ENCODE data around the gene VPS37D.
"Not testable (repeated sequence)": the region's sequence is repeated elsewhere in the genome, so short reads cannot be mapped to it uniquely, and the experiment has no call there.

VPS37D gene, protein sequence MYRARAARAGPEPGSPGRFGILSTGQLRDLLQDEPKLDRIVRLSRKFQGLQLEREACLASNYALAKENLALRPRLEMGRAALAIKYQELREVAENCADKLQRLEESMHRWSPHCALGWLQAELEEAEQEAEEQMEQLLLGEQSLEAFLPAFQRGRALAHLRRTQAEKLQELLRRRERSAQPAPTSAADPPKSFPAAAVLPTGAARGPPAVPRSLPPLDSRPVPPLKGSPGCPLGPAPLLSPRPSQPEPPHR
- total RNA-seq = 0.51 to 0.65 reads per million in 2 donors

DNA sequence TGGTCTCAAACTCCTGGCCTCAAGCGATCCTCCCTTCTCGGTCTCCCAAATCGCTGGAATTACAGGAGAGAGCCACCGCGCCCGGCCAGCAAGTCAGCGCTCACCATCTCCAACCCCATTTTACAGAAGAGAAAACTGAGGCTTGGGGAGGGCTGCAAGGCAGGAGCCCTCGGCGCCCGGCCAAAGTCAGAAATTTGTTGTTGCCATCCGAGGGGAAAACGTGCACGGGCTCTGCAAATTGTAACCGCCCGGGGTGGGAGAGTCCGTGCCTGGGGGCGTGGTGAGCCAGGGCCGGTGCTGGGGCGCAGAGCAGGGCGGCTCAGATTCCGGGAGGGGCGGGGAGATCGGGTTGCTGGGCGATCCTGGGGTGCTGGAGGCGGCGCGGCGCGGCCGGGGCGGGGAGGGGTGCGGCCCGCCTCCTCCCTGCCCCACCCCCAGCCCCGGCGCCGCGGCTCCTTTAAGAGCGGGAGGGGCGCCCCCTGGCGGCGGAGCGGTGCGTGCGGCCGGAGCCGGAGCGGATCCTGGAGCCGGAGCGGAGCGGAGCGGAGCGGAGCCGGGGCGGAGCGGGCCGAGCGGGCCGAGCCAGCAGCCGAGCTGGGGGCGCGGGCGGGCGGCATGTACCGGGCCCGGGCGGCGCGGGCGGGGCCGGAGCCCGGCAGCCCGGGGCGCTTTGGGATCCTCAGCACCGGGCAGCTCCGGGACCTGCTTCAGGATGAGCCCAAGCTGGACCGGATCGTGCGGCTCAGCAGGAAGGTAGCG lies at the start of gene VPS37D:
VPS37D (plus strand) TSS at position 488 of the 759 bp plus-strand sequence; CDS start at position 616, 128 bp downstream.
- DNase-seq = peak; percentile 93

DNA sequence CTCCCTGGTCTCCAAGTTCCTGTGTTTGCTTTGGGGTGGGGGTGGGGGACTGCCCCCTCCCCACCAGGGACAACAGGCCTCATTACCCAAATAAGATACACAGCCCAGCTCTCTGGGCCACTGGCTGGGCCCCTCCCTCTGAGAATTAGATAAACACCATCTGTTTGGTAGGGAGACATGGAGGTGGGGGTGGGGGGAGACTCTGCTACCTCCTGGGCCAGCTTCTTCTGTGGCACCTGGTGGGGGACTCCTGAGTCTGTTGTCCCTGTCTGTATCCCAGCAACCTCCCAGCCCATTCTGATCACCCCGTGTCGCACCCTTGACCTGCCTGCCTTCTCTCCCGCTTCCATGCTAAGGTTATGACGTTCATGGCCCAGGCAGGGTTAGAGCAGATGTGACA lies 49.1 kb upstream of the VPS37D start:
- DNase-seq = no peak

DNA sequence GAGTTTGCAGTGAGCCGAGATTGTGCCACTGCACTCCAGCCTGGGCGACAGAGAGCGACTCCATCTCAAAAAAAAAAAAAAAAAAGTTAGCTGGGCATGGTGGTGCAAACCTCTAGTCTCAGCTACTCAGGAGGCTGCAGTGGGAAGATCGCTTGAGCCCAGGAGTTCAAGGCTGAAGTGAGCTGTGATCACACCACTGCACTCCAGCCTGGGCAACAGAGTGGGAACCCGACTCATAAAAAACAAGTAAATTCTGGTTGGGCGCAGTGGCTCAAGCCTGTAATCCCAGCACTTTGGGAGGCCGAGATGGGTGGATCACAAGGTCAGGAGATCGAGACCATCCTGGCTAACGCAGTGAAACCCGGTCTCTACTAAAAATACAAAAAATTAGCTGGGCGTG lies 48.2 kb upstream of the VPS37D start:
- DNase-seq = not testable (repeated sequence)

DNA sequence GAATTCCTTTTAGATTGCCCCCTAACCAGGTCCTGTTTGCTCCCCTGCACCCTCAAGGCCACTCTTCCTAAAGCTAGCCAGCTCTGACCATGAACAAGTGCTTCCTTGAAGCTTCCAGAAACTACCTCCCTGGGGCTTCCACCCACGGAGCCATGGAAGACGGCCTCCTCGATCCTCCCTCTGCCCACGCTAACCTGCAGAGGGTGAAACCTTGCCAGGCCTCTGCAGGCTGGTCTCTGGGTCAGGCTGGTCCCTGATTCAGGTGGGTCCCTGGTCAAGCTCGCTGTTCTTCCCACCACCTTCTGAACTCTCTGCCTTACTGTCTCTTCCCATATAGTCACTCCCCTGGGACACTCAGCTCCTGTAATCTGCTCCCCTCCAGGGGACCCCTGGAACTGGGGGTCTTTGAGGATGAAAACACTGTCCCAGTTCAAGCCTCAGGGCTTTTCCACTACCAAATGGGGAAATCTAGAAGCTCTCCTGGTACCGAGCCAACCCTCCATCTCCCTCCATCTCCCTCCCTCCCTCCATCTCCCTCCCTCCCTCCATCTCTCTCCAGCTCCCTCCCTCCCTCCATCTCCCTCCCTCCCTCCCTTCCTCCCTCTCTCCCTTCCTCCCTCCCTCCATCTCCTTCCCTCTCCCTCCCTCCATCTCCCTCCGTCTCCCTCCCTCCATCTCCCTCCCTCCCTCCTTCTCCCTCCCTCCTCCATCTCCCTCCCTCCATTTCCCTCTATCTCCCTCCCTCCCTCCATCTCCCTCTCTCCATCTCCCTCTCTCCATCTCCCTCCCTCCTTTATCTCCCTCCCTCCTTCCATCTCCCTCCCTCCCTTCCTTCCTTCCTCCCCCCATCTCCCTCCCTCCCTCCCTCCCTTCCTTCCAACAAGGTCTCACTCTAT lies 46.2 kb upstream of the VPS37D start:
- no peak for DNase-seq

DNA sequence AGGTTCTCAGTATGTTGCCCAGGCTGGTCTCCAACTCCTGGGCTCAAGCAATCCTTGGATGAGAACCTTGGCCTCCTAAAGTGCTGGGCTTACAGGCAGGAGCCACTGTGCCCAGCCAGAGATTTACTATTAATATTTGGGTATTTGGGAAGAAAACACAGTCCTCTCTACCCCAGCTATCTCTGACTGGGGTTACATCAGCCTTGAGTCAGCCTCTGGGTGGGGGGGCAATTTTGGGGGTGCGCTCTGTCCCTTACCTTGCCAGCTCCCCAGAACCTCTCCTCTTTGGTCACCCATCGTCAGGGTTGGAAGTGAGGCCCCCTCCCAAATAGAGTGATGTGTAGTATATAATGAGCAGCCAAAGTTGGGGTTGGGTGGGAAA lies 45.1 kb upstream of the VPS37D start:
- no peak for DNase-seq

DNA sequence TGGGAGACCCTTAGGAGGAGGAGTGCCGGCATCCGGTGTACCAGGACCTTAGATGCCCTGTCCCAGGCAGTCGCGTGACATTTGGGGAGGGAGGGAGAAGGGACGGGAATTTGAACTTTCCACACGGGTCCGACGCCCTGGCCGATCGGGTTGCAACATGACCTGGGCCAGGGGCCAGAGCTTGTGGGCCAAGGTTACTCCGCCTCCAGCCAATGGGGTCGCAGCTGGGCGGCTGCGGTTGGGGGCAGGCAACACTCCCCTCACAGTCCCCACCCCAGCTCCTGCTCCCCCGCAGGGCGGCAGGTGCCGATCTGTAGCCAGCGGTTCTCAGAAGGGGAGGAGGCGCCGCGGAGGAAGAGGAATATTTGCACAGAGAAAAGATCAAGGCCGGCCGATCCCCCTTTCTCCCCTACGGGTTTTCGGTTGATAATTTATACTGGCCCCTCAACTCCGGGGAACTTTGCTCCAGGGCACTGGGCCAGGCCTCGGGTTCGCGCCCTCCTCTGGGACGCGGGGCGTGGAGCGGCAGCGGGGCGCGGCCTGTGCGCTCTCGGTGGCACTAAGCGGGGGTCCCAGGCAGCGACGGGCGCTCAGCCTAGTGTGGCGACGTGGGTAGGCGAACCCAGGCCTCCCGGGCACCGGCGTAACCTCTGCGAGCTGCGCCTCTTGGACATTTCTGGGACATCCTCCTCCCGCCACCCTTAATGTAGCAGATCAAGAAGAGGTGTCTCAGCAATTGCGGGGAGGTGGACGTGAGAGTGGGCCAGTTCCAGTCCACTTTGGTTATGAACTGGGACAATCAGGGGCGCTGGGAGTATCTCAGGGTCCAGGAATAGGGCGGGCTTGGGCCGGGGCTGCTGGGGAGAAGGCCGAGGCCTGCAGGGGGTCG lies 44.5 kb upstream of the VPS37D start:
- DNase-seq = no peak

DNA sequence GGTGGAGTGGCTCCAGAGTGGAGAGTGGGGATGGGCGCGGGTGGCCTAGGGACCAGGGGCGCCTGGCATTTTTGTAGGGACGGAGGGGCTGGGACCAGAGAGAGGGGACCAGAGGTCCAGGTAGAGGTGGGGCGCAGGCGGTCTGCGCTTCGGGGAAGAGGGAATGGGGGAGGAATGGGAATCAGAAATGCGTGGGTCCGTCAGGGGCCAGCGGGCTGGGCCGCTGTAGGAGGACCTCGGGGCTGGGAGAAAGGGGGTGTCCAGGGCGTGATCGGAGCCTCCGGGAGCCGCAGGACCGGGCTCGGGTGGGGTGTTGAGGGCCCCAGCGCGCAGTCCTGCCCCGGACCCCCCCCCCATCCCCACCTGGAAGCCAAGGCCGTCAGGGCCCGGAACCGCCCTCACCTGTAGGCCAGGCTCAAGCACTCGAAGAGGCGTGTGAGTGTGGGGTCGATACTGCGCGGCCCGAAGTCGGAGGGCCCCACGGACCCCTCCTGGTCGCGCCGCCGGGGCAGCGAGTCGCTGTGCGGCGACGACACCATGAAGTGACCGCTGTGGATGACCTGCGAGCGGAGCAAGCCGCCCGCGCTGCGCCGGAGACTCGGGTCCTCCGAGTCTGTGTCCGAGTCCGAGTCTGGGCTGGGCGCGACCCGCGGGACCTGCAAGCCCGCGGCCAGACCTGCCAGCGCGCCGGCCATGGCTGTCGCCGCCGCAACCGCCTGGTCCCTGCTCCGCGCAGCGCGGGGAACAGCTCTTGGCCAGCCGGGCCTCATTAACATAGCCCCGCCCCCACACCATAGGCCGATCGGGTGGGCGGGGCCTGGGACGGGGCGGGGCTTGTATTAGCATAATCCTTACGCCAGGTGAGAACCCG lies 43.6 kb upstream of the VPS37D start, which contains the start of gene MLXIPL:
MLXIPL (minus strand) TSS at position 725 of the 871 bp plus-strand sequence; CDS start at position 695, 30 bp downstream.
- DNase-seq = peak; percentile 27

DNA sequence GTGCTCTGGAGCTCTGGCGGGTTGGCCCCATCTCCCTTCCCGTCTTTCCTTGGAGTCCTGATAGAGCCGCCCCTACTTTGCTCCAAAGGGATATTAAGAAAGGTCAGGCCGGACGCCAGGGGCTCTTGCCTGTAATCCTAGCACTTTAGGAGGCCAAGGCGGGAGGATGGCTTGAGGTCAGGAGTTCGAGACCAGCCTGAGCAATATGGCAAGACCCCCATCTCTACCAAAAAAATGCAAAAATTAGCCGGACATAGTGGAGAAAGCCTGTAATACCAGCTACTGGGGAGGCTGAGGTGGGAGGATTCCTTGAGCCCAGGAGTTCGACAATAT lies 43.0 kb upstream of the VPS37D start:
- DNase-seq = no peak

DNA sequence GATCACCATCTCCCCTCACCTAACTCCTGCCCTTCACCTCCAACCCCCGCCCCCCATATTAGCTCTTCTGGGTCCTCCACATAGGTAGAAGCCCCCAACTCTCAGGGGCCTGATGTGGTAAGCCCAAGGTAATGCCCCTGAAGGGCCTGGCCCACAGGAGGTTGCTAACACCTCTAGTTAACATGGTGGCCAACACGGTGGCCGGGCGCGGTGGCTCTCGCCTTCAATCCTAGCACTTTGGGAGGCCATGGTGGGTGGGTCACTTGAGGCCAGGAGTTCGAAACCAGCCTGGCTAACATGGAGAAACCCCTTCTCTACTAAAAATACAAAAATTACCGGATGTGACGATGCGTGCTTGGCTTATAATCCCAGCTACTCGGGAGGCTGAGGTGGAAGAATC lies 42.4 kb upstream of the VPS37D start:
- DNase-seq = no peak

DNA sequence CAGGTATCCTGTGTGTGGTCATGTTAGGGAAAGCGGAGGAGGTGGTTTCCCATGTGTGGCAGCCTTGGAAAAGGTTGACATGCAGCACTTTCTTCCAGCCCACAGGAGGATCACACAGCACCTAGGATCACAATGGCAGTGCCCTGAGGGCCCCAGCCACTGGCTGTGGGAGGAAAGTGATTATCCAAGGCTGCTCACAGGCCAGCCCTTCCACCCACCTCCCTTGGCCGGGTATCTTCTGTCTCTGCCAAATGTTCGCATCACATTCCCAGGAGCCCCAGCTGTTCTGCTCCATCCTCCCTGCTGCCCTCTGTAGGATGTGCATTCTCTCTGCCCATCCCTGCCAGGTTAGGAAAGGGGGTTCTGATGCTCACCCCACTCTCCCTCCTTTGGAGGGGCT lies 40.8 kb upstream of the VPS37D start:
- no peak for DNase-seq

DNA sequence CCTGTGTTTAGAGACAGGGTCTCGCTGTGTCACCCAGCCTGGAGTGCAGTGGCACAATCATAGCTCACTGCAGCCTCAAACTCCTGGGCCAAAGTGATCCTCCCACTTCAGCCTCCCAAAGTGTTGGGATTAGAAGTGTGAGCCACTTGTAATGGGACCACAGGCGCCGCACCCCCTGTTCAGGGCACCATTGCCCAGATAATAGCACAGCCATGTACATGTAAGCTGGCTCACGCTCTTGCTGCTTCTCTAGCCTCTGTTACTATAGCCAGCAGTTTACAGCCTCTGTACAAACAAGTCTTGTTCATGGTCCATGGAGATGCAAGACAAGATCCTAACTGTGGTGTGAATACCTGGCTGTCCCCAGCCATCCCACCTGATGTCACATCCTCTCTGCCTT lies 39.1 kb upstream of the VPS37D start:
- DNase-seq = no peak

DNA sequence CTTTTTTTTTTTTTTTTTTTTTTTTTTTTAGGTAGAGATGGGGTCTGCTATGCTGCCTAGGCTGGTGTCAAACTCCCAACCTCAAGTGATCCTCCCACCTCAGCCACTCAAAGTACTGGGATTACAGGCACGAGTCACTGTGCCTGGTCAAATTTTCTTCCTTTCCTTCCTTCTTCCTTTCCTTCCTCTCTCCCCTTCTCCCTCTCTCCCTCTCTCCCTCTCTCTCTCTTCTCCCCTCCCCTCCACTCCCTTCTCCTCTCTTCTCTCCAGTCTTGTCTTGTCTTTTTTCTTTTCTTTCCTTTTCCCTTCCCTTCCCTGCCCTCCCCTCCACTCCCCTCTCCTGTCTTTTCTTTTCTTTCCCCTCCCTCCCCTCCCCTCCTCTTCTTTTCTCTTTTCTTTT lies 36.1 kb upstream of the VPS37D start:
- no peak for DNase-seq

DNA sequence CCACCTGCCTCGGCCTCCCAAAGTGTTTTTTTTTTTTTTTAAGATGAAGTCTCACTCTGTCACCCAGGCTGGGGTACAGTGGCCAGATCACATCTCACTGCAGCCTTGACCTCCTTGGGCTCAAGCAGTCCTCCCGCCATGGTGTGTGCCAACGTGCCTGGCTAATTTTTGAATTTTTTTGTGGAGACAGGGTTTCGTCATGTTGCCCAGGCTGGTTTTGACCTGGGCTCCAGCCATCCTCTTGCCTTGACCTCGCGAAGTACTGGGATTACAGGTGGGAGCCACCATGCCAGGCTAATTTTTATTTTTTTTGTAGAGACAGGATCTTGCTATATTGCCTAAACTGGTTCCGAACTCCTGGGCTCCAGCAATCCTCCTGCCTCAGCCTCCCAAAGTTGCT lies 34.3 kb upstream of the VPS37D start:
- no peak for DNase-seq

DNA sequence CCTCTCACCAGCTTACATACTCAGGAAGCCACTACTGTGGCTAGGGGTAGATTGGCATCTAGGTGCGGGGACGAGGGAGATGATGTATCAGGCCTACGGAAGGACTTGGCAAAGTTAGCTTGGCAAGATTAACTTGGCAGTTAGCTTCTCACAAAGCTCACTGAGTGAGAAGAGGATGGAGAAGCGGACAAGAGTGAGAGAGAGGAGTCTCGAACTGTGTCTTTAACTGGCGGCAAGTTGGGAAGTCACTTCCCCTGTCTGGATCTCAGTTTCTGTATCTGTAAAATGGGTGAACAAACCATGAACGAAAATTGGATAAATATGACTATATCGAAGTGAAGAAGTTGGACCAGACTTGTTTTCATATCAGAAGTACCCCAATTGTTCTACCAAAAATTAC lies 33.8 kb upstream of the VPS37D start:
- DNase-seq = no peak

DNA sequence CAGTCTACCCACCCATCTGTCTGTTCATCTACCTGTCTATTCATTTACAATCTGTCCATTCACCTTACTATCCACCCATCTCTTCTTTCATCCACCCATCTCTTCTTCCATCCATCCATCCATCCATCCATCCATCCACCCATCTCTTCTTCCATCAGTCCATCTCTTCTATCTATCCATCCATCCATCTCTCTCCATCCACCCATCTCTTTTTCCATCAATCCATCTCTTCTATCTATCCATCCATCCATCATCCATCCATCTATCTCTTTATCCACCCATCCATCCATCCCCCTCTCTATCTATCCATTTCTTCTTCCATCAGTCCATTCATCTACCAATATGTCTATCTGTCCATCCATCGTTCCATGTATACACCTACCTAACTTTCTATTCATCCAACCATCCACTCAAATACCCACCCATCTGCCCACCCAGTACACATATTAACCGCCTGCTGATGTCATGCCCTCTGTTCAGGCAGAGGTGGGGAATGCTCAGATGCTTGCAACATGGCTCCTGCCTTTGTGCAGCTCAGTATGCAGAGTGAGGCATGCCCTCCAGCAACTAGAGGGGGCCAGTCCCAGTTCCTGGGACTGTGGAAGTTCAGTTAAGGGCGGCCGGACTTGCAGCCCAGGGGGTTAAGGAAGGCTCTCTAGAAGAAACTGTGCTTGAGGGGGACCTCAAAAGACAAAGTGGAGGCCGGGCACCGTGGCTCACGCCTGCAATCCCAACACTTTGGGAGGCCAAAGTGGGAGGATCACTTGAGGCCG lies 32.0 kb upstream of the VPS37D start:
- DNase-seq = no peak

DNA sequence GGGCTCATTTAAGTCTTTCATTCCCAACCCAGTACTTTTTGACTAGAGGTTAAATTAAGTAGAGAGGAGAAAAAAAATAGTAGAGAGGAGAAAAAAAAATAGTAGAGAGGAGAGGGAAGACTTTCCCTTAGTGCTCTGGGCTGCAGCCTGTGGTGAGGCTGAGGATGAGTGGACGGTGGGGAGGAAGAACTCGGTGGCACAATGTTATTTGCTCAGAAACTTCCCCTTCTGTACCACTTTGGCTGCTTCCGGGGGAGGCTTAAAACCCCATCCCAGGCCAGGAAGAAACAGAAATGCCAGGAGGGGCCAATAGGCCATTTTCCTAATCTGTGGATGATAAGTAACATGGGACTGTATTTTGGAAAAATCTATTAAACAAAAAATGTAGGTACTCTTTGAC lies 28.7 kb upstream of the VPS37D start:
- DNase-seq = no peak

DNA sequence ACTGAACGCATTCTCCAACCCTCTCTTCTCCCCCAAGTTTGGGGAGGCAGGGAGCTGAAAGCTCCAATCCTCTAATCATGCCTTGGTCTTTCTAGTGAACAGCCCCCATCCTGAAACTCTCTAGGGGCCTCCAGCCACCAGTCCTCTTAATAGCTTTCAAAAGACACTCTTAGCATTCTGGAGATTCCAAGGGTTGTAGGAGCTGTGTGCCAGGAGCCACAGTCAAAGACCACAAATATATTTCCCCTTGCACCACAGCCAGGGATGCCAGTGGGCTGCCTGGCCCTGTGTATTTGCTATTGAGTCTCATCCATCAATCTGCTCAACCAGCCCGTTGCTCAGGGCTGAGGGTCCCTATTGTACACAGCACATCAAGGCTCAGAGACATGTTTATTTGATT lies 24.8 kb upstream of the VPS37D start:
- DNase-seq = no peak

DNA sequence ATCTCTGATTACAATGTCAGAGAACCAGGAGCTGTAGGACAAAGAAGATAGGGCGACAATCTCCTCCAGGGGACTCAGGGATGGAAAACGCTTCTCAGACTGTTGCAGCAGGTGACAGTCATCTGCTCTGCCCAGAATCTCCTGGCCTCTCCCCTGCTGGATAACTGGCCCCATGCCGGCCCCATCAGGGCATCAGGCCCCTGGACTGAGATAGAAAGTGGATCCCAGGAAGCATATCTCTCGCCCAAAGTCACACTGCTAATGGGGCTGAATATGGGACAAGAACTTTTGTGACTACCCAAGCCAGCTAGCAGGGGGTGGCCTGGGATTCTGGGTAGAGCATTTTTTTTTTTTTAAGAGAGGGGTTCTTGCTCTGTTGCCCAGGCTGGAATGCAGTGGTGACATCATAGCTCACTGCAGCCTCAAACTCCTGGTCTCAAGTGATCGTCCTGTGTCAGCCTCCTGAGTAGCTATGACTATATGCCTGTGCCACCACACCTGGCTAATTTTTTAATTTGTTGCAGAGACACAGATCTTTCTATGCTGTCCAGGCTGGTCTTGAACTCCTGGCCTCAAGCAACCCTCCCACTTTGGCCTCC lies 22.8 kb upstream of the VPS37D start:
- DNase-seq = no peak

DNA sequence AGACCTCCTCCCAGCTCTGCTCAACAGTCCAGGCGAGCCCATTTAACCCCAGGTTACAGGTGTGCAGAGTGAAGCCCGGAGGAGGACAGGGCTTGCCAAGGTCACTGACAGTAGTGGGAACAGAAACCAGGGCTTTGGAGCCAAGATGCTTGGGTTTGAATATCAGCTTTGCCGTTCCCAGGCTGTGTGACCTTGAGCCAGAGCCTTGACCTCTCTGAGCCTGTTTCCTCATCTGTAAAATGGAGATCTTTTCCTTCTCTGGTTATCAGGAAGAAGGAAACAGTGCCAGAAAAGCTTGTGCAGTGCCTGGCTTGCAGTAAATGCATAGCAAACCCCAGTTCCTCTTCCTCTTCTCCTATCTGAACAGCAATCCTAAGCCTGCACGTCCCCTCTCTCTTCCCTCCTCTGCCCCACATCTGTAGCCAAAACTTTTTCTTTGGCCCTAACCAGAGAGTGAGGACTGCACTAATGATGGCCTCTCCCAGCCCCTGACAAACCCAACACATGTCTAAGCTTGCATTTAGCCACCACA lies 21.9 kb upstream of the VPS37D start:
- no peak for DNase-seq

All from activated gamma-delta T cell (primary cell).